HG02943 (cell line): ENCODE measurements around the gene TSSK2.

Experiments used
- ATAC-seq: cut with Tn5 transposase; IDR thresholded peaks from one replicate; pipeline ENCODE4 v1.9.1; 2021; ENCODE audit warnings: mild to moderate bottlenecking, low read depth, moderate library complexity; ENCODE audit not compliant: unreplicated experiment

Gene TSSK2

GRCh38 chr22:19179497-19180048 is 48.5 kb downstream of the TSSK2 start:
- ATAC-seq = peak; percentile 50

- ATAC-seq = no peak
These were observed 49.1 kb downstream of the TSSK2 start for GRCh38 chr22:19180234-19180633.

GRCh38 chr22:19180740-19181410 is 49.8 kb downstream of the TSSK2 start:
- no peak for ATAC-seq

GRCh38 chr22:19181786-19182471 is 50.8 kb downstream of the TSSK2 start:
- no peak for ATAC-seq
